DMS 273 treated with DMSO at 0.1 percent for 48 hours (cell line): ENCODE measurements around the gene NUDT9.
"Not testable (repeated sequence)": the region's sequence is repeated elsewhere in the genome, so short reads cannot be mapped to it uniquely, and the experiment has no call there.

ENCODE experiments used
- DNase-seq: peaks from one replicate; lab custom pipeline; 2025; lab: John Stamatoyannopoulos, UW

Gene NUDT9

GRCh38 chr4:87422104-87423052 is at the start of gene NUDT9:
Gene NUDT9, plus strand, starts transcription at chr4:87422573. Its CDS starts 333 bp downstream, at chr4:87422906.
- peak; percentile 86 for DNase-seq

- DNase-seq: no peak
Observed at GRCh38 chr4:87375719-87376291, 46.6 kb upstream of the NUDT9 start.

GRCh38 chr4:87377816-87378215 is 44.6 kb upstream of the NUDT9 start:
- no peak for DNase-seq

GRCh38 chr4:87382116-87382515 is 40.3 kb upstream of the NUDT9 start:
- no peak for DNase-seq

GRCh38 chr4:87382931-87383330 is 39.4 kb upstream of the NUDT9 start:
- DNase-seq: no peak

GRCh38 chr4:87384466-87385132 is 37.8 kb upstream of the NUDT9 start:
- DNase-seq: not testable (repeated sequence)

- DNase-seq: no peak
Observed at GRCh38 chr4:87387237-87387636, 35.1 kb upstream of the NUDT9 start.

- no peak for DNase-seq
Observed at GRCh38 chr4:87388901-87389300, 33.5 kb upstream of the NUDT9 start.

GRCh38 chr4:87390055-87390454 is 32.3 kb upstream of the NUDT9 start:
- DNase-seq: not testable (repeated sequence)

GRCh38 chr4:87390551-87390890 is 31.9 kb upstream of the NUDT9 start:
- no peak for DNase-seq

- DNase-seq: peak; percentile 86
Observed at GRCh38 chr4:87390891-87391575, 31.3 kb upstream of the NUDT9 start, which contains the start of gene HSD17B11. Gene HSD17B11, minus strand, starts transcription at chr4:87391188. Its CDS starts 118 bp downstream, at chr4:87391070.

GRCh38 chr4:87391576-87392054 is 30.8 kb upstream of the NUDT9 start:
- no peak for DNase-seq

- DNase-seq: no peak
Observed at GRCh38 chr4:87392183-87392582, 30.2 kb upstream of the NUDT9 start.

GRCh38 chr4:87395073-87395472 is 27.3 kb upstream of the NUDT9 start:
- not testable (repeated sequence) for DNase-seq

- not testable (repeated sequence) for DNase-seq
Observed at GRCh38 chr4:87395851-87396250, 26.5 kb upstream of the NUDT9 start.

GRCh38 chr4:87399148-87399547 is 23.2 kb upstream of the NUDT9 start:
- DNase-seq: no peak

- no peak for DNase-seq
Observed at GRCh38 chr4:87399954-87400353, 22.4 kb upstream of the NUDT9 start.

- DNase-seq: not testable (repeated sequence)
Observed at GRCh38 chr4:87403732-87404131, 18.6 kb upstream of the NUDT9 start.

GRCh38 chr4:87405211-87405820 is 17.1 kb upstream of the NUDT9 start:
- no peak for DNase-seq

- DNase-seq: no peak
Observed at GRCh38 chr4:87406462-87406861, 15.9 kb upstream of the NUDT9 start.

GRCh38 chr4:87406902-87407301 is 15.5 kb upstream of the NUDT9 start:
- DNase-seq: not testable (repeated sequence)
